ENCODE results near the gene ITPKB. TPM values are rescaled to one million over a fixed set of nuclear protein-coding genes. Genes with fewer than 3 reads are reported as not detected.

Gene ITPKB
- polyA plus RNA-seq, 1 of the 3 experiments (the other 2 are of a cell fraction), result 2.4 TPM

GRCh38 chr1:226737819-226738420, 1.2 kb downstream of the ITPKB start:
- 0% methylated on average over 6 of the region's 49 CpGs for WGBS (ENCODE audit: low lambda C conversion rate)
- H2AFZ ChIP-seq (ENCODE audit: low read depth), result peak overlapping the region; percentile 100
- CTCF ChIA-PET, result interaction anchor here (2.4 to 3.1 kb wide), 2 partner anchors 89 to 104 kb away, joined by 11 to 13 read pairs; no protein-coding TSS in a partner anchor

DNA sequence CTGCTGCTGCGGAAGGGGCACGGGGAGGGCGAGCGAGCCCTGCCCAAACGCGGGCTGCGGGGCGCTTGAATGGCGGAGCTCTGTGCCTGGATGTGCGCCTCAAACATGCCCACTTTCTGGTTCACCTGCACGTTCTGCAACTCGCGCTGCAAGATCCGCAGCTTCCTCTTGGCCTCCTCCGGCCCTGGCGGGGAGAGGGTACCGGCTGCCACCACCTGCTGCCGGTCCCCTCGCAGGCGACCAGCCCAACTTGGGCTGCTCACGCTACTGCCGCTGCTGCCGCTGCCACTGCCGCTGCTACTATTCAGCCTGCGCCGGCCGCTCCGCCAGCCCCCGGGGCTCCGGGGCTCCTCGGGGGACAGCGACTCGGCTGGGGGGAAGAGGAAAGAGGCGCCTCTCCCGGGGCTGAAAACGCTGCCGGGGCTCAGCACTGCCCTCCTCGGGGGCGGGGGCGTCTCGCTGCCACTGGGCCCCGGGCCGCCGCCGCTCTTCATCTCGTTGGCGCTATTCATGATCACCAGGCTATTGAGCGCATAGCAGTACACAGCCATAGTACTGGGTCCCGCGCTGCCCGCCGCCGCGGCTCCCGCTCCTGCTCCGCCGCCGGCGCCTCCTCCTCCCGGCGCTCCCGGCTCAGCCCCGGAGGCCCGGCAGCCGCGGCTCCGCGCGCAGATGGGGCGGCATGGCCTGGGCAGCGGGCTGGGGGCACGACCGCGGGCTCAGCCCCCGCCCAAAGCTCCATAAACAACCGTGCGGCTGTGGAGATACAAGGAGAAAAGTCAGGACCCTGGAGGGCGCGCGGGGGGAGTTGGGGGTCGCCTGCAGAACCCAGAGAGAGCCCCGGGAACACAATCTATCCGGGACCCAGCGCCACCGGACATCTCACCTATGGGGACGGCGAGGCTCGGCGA, 1.9 kb downstream of the ITPKB start:
- DNase-seq, result peak; percentile 80
- CTCF ChIA-PET, result interaction anchor here (0.6 to 3.1 kb wide), 5 partner anchors 29 to 103 kb away, joined by 3 to 13 read pairs (median 4); no protein-coding TSS in a partner anchor
- H3K27ac ChIP-seq (ENCODE audit: low read depth in 2 of 2, low read length in 1 of 2), result no peak overlapping the region

More at GRCh38 chr1:226737819-226738420, 1.2 kb downstream of the ITPKB start:
- Histone ChIP-seq H3K4me3 (ENCODE audit: low read depth in 2 of 2, low read length in 1 of 2) (peak overlapping the region; percentile 65 to 80), H3K4me1 (ENCODE audit: control insufficient read depth in 1 of 2, insufficient read depth in 2 of 2, low read depth in 1 of 2, low read length in 1 of 2) (peaks cover 4 to 13% of the 10 kb centered on the region in 2 experiments; a peak in 3 of 4 replicates), H3K9me2 (no peaks in the 10 kb centered on the region), H3K4me2 (peak overlapping the region; percentile 99), H3K27me3 (ENCODE audit: insufficient read depth) (no peaks in the 10 kb centered on the region), H3K36me3 (replicated peaks in 1 of 2; ENCODE audit: control insufficient read depth in 1 of 2, insufficient read depth in 2 of 2, low read length in 1 of 2) (peaks cover 0 to 9% of the 10 kb centered on the region in 2 experiments), H3F3A (replicated peaks; ENCODE audit: insufficient read depth) (no peaks in the 10 kb centered on the region), H3K79me2 (ENCODE audit: insufficient read depth) (no peaks in the 10 kb centered on the region), H3K9ac (peak overlapping the region; percentile 70; the same call in 1 of the 2 replicates), H3K9me3 (0 out of 2 replicates have a peak, but pooled peaks cover 2% of the 10 kb centered on the region), H4K20me1 (ENCODE audit: insufficient read depth) (no peaks in the 10 kb centered on the region), H3K27ac (ENCODE audit: low read depth in 2 of 2, low read length in 1 of 2) (no peak overlapping the region)
- DNase-seq, result peak; percentile 71
- TF ChIP-seq NFIC (IDR thresholded peaks at IDR 0.05; ENCODE audit: borderline replicate concordance) (no peak), RXRA (IDR thresholded peaks at IDR 0.05; ENCODE audit: borderline replicate concordance, low read depth) (no peak)
- TF ChIP-seq, protein P1, sequence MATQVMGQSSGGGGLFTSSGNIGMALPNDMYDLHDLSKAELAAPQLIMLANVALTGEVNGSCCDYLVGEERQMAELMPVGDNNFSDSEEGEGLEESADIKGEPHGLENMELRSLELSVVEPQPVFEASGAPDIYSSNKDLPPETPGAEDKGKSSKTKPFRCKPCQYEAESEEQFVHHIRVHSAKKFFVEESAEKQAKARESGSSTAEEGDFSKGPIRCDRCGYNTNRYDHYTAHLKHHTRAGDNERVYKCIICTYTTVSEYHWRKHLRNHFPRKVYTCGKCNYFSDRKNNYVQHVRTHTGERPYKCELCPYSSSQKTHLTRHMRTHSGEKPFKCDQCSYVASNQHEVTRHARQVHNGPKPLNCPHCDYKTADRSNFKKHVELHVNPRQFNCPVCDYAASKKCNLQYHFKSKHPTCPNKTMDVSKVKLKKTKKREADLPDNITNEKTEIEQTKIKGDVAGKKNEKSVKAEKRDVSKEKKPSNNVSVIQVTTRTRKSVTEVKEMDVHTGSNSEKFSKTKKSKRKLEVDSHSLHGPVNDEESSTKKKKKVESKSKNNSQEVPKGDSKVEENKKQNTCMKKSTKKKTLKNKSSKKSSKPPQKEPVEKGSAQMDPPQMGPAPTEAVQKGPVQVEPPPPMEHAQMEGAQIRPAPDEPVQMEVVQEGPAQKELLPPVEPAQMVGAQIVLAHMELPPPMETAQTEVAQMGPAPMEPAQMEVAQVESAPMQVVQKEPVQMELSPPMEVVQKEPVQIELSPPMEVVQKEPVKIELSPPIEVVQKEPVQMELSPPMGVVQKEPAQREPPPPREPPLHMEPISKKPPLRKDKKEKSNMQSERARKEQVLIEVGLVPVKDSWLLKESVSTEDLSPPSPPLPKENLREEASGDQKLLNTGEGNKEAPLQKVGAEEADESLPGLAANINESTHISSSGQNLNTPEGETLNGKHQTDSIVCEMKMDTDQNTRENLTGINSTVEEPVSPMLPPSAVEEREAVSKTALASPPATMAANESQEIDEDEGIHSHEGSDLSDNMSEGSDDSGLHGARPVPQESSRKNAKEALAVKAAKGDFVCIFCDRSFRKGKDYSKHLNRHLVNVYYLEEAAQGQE (IDR thresholded peaks at IDR 0.05; ENCODE audit: low read depth, low read length), result peak; percentile 1; the same call in 1 of the 2 replicates
- POLR2A ChIA-PET, result no interaction called here

More for the DNA sequence above, 1.9 kb downstream of the ITPKB start:
- WGBS (ENCODE audit: low lambda C conversion rate), result 65% methylated on average over 29 of the region's 89 CpGs
- Histone ChIP-seq H3K9ac (peak overlapping the region; percentile 70; the same call in 1 of the 2 replicates), H3K36me3 (replicated peaks in 1 of 2; ENCODE audit: control insufficient read depth in 1 of 2, insufficient read depth in 2 of 2, low read length in 1 of 2) (peaks cover 0 to 9% of the 10 kb centered on the region in 2 experiments), H4K20me1 (ENCODE audit: insufficient read depth) (no peaks in the 10 kb centered on the region), H3K4me3 (ENCODE audit: low read depth in 2 of 2, low read length in 1 of 2) (peak overlapping the region; percentile 65 to 80), H3K4me1 (ENCODE audit: control insufficient read depth in 1 of 2, insufficient read depth in 2 of 2, low read depth in 1 of 2, low read length in 1 of 2) (peaks cover 4 to 13% of the 10 kb centered on the region in 2 experiments; a peak in 3 of 4 replicates), H3K4me2 (peak overlapping the region; percentile 99), H3F3A (replicated peaks; ENCODE audit: insufficient read depth) (no peaks in the 10 kb centered on the region), H3K9me3 (no peaks in the 10 kb centered on the region), H3K27me3 (ENCODE audit: insufficient read depth) (no peaks in the 10 kb centered on the region), H3K9me2 (no peaks in the 10 kb centered on the region), H3K79me2 (ENCODE audit: insufficient read depth) (no peaks in the 10 kb centered on the region), H2AFZ (ENCODE audit: low read depth) (peak overlapping the region; percentile 100; the same call in 1 of the 2 replicates)
- POLR2A ChIA-PET, result interaction anchor here (0.6 kb wide), 1 partner anchor 62 kb away, joined by 3 read pairs; no protein-coding TSS in a partner anchor
- no peak for TF ChIP-seq SMC3 (IDR thresholded peaks at IDR 0.05; ENCODE audit: low read depth, low read length)
- no peak for TF ChIP-seq CHD2 (IDR thresholded peaks at IDR 0.05; ENCODE audit: low read length, partially characterized antibody)
- TF ChIP-seq, protein P1 (IDR thresholded peaks at IDR 0.05; ENCODE audit: low read depth, low read length), result peak; percentile 16; the same call in 1 of the 2 replicates
- no peak for TF ChIP-seq FOXJ3 (CRISPR knock-in tag; IDR thresholded peaks at IDR 0.05)
- no peak for TF ChIP-seq SIN3A (IDR thresholded peaks at IDR 0.05; ENCODE audit: borderline replicate concordance, low read depth, low read length)
